Sigmoid colon (tissue), 4 donors: ENCODE measurements around the gene TYSND1.

Experiments used
- CTCF ChIP-seq, 4 experiments: fragments of 450-650 bp in 3 of 4; fragments of 200-600 bp in 1 of 4; IDR thresholded peaks; one replicate each; pipeline ENCODE4 v1.5.1; 2016 to 2019; ENCODE audit warnings: antibody characterized with exemption in 4 of 4, mild to moderate bottlenecking in 3 of 4, moderate library complexity in 2 of 4
- EP300 ChIP-seq, 4 donors: sonication (generic); formaldehyde crosslinking; IDR thresholded peaks; one replicate each; pipeline ENCODE4 v1.6.1; 2017; ENCODE audit warnings: antibody characterized with exemption in 4 of 4
- POLR2A ChIP-seq, 2 donors: fragments of 450-650 bp; IDR thresholded peaks; one replicate each; pipeline ENCODE4 v1.6.1; 2016; ENCODE audit warnings: antibody characterized with exemption in 2 of 2, mild to moderate bottlenecking in 2 of 2, moderate library complexity in 2 of 2
- POLR2AphosphoS5 ChIP-seq, 4 donors: sonication (generic); formaldehyde crosslinking; IDR thresholded peaks; one replicate each; pipeline ENCODE4 v1.6.1; 2017; ENCODE audit warnings: antibody characterized with exemption in 4 of 4

GRCh38 chr10:70140297-70140696 lies 6.2 kb downstream of the TYSND1 start:
- TF ChIP-seq CTCF (IDR thresholded peaks at IDR 0.05), result no peak
- TF ChIP-seq POLR2A (IDR thresholded peaks at IDR 0.05), result no peak
- TF ChIP-seq EP300 (IDR thresholded peaks at IDR 0.05), result no peak
- TF ChIP-seq POLR2AphosphoS5 (IDR thresholded peaks at IDR 0.05), result no peak
